IMR-90 (cell line): ENCODE data around the gene ZNF592. TPM values are rescaled to one million over a fixed set of nuclear protein-coding genes. Genes with fewer than 3 reads are reported as not detected.

Source experiments
- ATAC-seq: fragments of 200-7000 bp; cut with Tn5 transposase; 2 replicates; pipeline ENCODE4 v1.9.1; 2020; ENCODE audit warnings: low read depth, mild to moderate bottlenecking, moderate library complexity
- BruUV-seq: library from RNA; stranded (reverse); fragments of 400-500 nt; replicated peaks from 2 replicates; lab custom pipeline; 2021; lab: Mats Ljungman, UMichigan
- CTCF ChIA-PET: fragments of 300-600 bp; formaldehyde crosslinking; extraction: SDS; loops from one replicate; lab custom pipeline; 2021; ENCODE audit warnings: antibody characterized with exemption; lab: Yijun Ruan, JAX
- POLR2A ChIA-PET: fragments of 300-600 bp; sonication (Branson Sonifier 250); formaldehyde crosslinking; loops from one replicate; lab custom pipeline; 2022; ENCODE audit warnings: antibody characterized with exemption; ENCODE audit not compliant: unreplicated experiment; lab: Charles Lee
- DNase-seq: peaks from one replicate; pipeline ENCODE4 v3.0.0; 2013
- H2AFZ ChIP-seq: replicated peaks from 2 replicates; pipeline ENCODE3; 2013; ENCODE audit warnings: low read length, mild to moderate bottlenecking; ENCODE audit not compliant: poor library complexity
- H2AK5ac ChIP-seq: 2 replicates; pipeline ENCODE4 v1.6.1; 2013; ENCODE audit warnings: low read depth, low read length, inconsistent platforms
- H2AK9ac ChIP-seq: replicated peaks from 2 replicates; pipeline ENCODE3; 2013; ENCODE audit warnings: mild to moderate bottlenecking, low read depth, low read length, moderate library complexity; ENCODE audit not compliant: poor library complexity
- H2BK120ac ChIP-seq: 2 replicates; pipeline ENCODE4 v1.6.1; 2013; ENCODE audit warnings: low read depth, low read length, inconsistent platforms
- H2BK15ac ChIP-seq: 3 replicates; pipeline ENCODE4 v1.6.1; 2013; ENCODE audit warnings: low read depth, low read length, inconsistent platforms
- H2BK20ac ChIP-seq: 2 replicates; pipeline ENCODE4 v1.6.1; 2013; ENCODE audit warnings: low read depth, mild to moderate bottlenecking, inconsistent platforms, low read length, moderate library complexity
- H2BK5ac ChIP-seq: 2 replicates; pipeline ENCODE4 v1.6.1; 2013; ENCODE audit warnings: mild to moderate bottlenecking, low read depth, low read length, inconsistent platforms; ENCODE audit not compliant: poor library complexity, severe bottlenecking
- H3K14ac ChIP-seq: replicated peaks from 2 replicates; pipeline ENCODE4 v1.6.1; 2013; ENCODE audit warnings: low read depth, low read length, inconsistent platforms
- H3K18ac ChIP-seq: 2 replicates; pipeline ENCODE4 v1.6.1; 2013; ENCODE audit warnings: low read depth, low read length, control low read depth
- H3K23ac ChIP-seq: 2 replicates; pipeline ENCODE4 v1.6.1; 2013; ENCODE audit warnings: low read depth, low read length, inconsistent platforms
- H3K27ac ChIP-seq: 2 replicates; pipeline ENCODE4 v1.5.1; 2013; ENCODE audit warnings: mild to moderate bottlenecking, control low read depth, low read length; ENCODE audit not compliant: insufficient read depth
- H3K27me3 ChIP-seq: 2 replicates; pipeline ENCODE4 v1.6.1; 2013; ENCODE audit warnings: low read length; ENCODE audit not compliant: control insufficient read depth, insufficient read depth
- H3K36me3 ChIP-seq: 2 replicates; pipeline ENCODE4 v1.6.1; 2013; ENCODE audit warnings: low read length, mixed read lengths; ENCODE audit not compliant: control insufficient read depth, insufficient read depth
- H3K4ac ChIP-seq: 2 replicates; pipeline ENCODE4 v1.6.1; 2013; ENCODE audit warnings: low read depth, low read length, inconsistent platforms
- H3K4me1 ChIP-seq: 2 replicates; pipeline ENCODE4 v1.6.1; 2013; ENCODE audit warnings: low read length, mixed read lengths; ENCODE audit not compliant: control insufficient read depth, insufficient read depth
- H3K4me2 ChIP-seq: 2 replicates; pipeline ENCODE4 v1.6.1; 2013; ENCODE audit warnings: low read depth, mild to moderate bottlenecking, control low read depth, low read length, moderate library complexity
- H3K4me3 ChIP-seq: 2 replicates; pipeline ENCODE4 v1.5.1; 2013; ENCODE audit warnings: low read depth, mild to moderate bottlenecking, control low read depth, low read length, moderate library complexity; ENCODE audit not compliant: insufficient read depth
- H3K56ac ChIP-seq: 2 replicates; pipeline ENCODE4 v1.6.1; 2013; ENCODE audit warnings: low read length, inconsistent platforms; ENCODE audit not compliant: insufficient read depth; ENCODE audit errors: extremely low read depth
- H3K79me1 ChIP-seq, 2 experiments: 2 replicates each; pipeline ENCODE4 v1.6.1; 2013; ENCODE audit warnings: low read length in 2 of 2, inconsistent platforms in 1 of 2, low read depth in 1 of 2
- H3K9ac ChIP-seq: 2 replicates; pipeline ENCODE4 v1.6.1; 2013; ENCODE audit warnings: low read depth, low read length, control low read depth
- H3K9me1 ChIP-seq: 2 replicates; pipeline ENCODE4 v1.6.1; 2013; ENCODE audit warnings: low read length, inconsistent platforms; ENCODE audit not compliant: insufficient read depth
- H3K9me3 ChIP-seq: 2 replicates; pipeline ENCODE4 v1.6.1; 2013; ENCODE audit warnings: low read length; ENCODE audit not compliant: control insufficient read depth, insufficient read depth
- H4K20me1 ChIP-seq: 2 replicates; pipeline ENCODE4 v1.6.1; 2013; ENCODE audit warnings: low read length, inconsistent platforms; ENCODE audit not compliant: insufficient read depth
- H4K5ac ChIP-seq: 2 replicates; pipeline ENCODE4 v1.6.1; 2013; ENCODE audit warnings: mild to moderate bottlenecking, low read depth, low read length, control low read depth
- H4K8ac ChIP-seq, 2 experiments: 2 replicates each; pipeline ENCODE4 v1.6.1; 2013; ENCODE audit warnings: low read depth in 2 of 2, low read length in 2 of 2, control low read depth in 1 of 2, inconsistent platforms in 1 of 2
- H4K91ac ChIP-seq: 2 replicates; pipeline ENCODE4 v1.6.1; 2013; ENCODE audit warnings: low read depth, low read length, inconsistent platforms; ENCODE audit not compliant: insufficient read depth
- BHLHE40 ChIP-seq: fragments of 150-350 bp; IDR thresholded peaks from 2 replicates; pipeline ENCODE4 v1.6.1; 2016; ENCODE audit warnings: mild to moderate bottlenecking, low read depth, low read length
- CEBPB ChIP-seq: IDR thresholded peaks from 2 replicates; pipeline ENCODE4 v1.6.1; 2012; ENCODE audit warnings: low read depth, low read length, improper control_type of control experiment
- CHD1 ChIP-seq: IDR thresholded peaks from 2 replicates; pipeline ENCODE4 v1.6.1; 2012; ENCODE audit warnings: low read depth, low read length, improper control_type of control experiment
- FOS ChIP-seq: fragments of 150-350 bp; IDR thresholded peaks from 2 replicates; pipeline ENCODE4 v1.6.1; 2016; ENCODE audit warnings: low read depth, low read length
- MAFK ChIP-seq: IDR thresholded peaks from 2 replicates; pipeline ENCODE4 v1.6.1; 2012; ENCODE audit warnings: low read depth, low read length, improper control_type of control experiment
- MAZ ChIP-seq: IDR thresholded peaks from 2 replicates; pipeline ENCODE4 v1.6.1; 2012; ENCODE audit warnings: low read depth, mild to moderate bottlenecking, low read length, improper control_type of control experiment, moderate library complexity, borderline replicate concordance
- MXI1 ChIP-seq: IDR thresholded peaks from 2 replicates; pipeline ENCODE4 v1.6.1; 2012; ENCODE audit warnings: low read depth, mild to moderate bottlenecking, low read length, moderate library complexity, borderline replicate concordance
- NFE2L2 ChIP-seq: fragments of 150-350 bp; IDR thresholded peaks from 2 replicates; pipeline ENCODE4 v1.6.1; 2016; ENCODE audit warnings: low read depth, mild to moderate bottlenecking, low read length
- RAD21 ChIP-seq: IDR thresholded peaks from 2 replicates; pipeline ENCODE4 v1.6.1; 2012; ENCODE audit warnings: low read length, improper control_type of control experiment
- RCOR1 ChIP-seq: IDR thresholded peaks from 2 replicates; pipeline ENCODE4 v1.6.1; 2012; ENCODE audit warnings: mild to moderate bottlenecking, low read length, improper control_type of control experiment; ENCODE audit not compliant: insufficient replicate concordance
- RFX5 ChIP-seq: IDR thresholded peaks from 2 replicates; pipeline ENCODE4 v1.8.0; 2012; ENCODE audit warnings: low read depth, mild to moderate bottlenecking, low read length, moderate library complexity
- SMC3 ChIP-seq: fragments of 150-350 bp; IDR thresholded peaks from 2 replicates; pipeline ENCODE4 v1.6.1; 2016; ENCODE audit warnings: low read depth, mild to moderate bottlenecking, antibody characterized with exemption, low read length, moderate library complexity
- WGBS, 2 experiments: methylation state at CpG; one replicate each; pipeline versions ENCODE4 v1.1.5 to v1.1.7; 2013; ENCODE audit warnings: missing lambda C conversion rate in 2 of 2; ENCODE audit not compliant: insufficient read length in 1 of 2; ENCODE audit errors: extremely low coverage in 2 of 2; 5-methylcytosine and 5-hydroxymethylcytosine counted together
- dilution Hi-C: fragments of 300-500 bp; cut with HindIII; formaldehyde crosslinking; loops from one replicate; pipeline ENCODE4 v1.14.3; 2018; ENCODE audit warnings: low sequenced_read_pairs; ENCODE audit not compliant: unreplicated experiment
- in situ Hi-C: fragments of 300-500 bp; cut with MboI; formaldehyde crosslinking; loops from 3 replicates; pipeline ENCODE4 v1.14.3; 2019; ENCODE audit warnings: low sequenced_read_pairs, inconsistent platforms, mixed read lengths
- intact Hi-C: fragments of 100-400 bp; cut with micrococcal nuclease; formaldehyde crosslinking; loops from 2 replicates; pipeline ENCODE4 v1.10.0; 2022
- polyA plus RNA-seq, 3 experiments: library from polyadenylated mRNA; depleted of rRNA; stranded (reverse); fragments of >200 nt; gene quantifications; 2 replicates each; pipeline ENCODE4 v1.2.3, GENCODE V29; 2012; ENCODE audit warnings: low replicate concordance in 1 of 3
- total RNA-seq: library from RNA; depleted of rRNA; stranded (reverse); fragments of >200 nt; gene quantifications from 2 replicates; pipeline ENCODE4 v1.2.3, GENCODE V29; 2012
- TF ChIP-seq, protein P1 (sequence below): conservative IDR thresholded peaks from 2 replicates; pipeline ENCODE4 v1.5.1; 2012; ENCODE audit warnings: mild to moderate bottlenecking, low read depth, low read length, improper control_type of control experiment
- TF ChIP-seq, protein P2 (sequence below): fragments of 150-350 bp; IDR thresholded peaks from 2 replicates; pipeline ENCODE4 v1.6.1; 2016; ENCODE audit warnings: low read depth, mild to moderate bottlenecking, low read length, moderate library complexity, borderline replicate concordance

Gene ZNF592
- total and polyA plus RNA-seq, 2 of the 4 experiments (the other 2 are of a cell fraction) = 4.3 to 10.2 TPM

DNA sequence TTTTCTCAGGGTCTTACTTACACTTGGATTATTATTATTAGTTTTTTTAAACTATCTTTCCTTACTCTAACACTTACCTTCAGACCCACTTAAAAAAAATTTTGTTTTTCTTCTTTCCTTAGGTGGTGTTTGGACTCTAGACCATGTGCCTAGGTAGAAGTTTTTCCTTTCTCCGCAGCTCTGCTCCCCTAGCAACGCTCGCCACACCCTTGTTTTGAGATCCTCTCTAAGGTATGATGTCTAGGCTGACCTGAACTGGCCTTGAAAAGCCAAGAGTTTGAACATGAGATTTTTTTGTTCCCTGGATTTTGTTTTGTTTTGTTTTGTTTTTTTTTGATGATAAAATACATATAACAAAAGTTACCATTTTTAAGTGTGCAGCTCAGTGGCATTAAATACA is 16.2 kb downstream of the ZNF592 start:
- H2AK5ac ChIP-seq = no peak overlapping the region
- H3K4me1 ChIP-seq = peaks cover 7% of the 10 kb centered on the region
- no peak overlapping the region for H2BK15ac ChIP-seq
- no peak overlapping the region for H3K23ac ChIP-seq
- H3K27me3 ChIP-seq = no peaks in the 10 kb centered on the region
- H4K5ac ChIP-seq = no peak overlapping the region
- no peak overlapping the region for H4K8ac ChIP-seq
- no peak overlapping the region for H2BK5ac ChIP-seq
- no TSS peak for BruUV-seq
- no peak overlapping the region for H4K91ac ChIP-seq
- no peak for TF ChIP-seq MAZ
- TF ChIP-seq RAD21 = no peak
- no peak for TF ChIP-seq CEBPB
- TF ChIP-seq FOS = no peak
- no peak for TF ChIP-seq RCOR1
- TF ChIP-seq BHLHE40 = no peak
- no peak for TF ChIP-seq RFX5
- TF ChIP-seq MAFK = no peak
- TF ChIP-seq, protein P1, sequence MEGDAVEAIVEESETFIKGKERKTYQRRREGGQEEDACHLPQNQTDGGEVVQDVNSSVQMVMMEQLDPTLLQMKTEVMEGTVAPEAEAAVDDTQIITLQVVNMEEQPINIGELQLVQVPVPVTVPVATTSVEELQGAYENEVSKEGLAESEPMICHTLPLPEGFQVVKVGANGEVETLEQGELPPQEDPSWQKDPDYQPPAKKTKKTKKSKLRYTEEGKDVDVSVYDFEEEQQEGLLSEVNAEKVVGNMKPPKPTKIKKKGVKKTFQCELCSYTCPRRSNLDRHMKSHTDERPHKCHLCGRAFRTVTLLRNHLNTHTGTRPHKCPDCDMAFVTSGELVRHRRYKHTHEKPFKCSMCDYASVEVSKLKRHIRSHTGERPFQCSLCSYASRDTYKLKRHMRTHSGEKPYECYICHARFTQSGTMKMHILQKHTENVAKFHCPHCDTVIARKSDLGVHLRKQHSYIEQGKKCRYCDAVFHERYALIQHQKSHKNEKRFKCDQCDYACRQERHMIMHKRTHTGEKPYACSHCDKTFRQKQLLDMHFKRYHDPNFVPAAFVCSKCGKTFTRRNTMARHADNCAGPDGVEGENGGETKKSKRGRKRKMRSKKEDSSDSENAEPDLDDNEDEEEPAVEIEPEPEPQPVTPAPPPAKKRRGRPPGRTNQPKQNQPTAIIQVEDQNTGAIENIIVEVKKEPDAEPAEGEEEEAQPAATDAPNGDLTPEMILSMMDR = no peak
- TF ChIP-seq CHD1 = no peak
- TF ChIP-seq NFE2L2 = no peak
- TF ChIP-seq, protein P2, sequence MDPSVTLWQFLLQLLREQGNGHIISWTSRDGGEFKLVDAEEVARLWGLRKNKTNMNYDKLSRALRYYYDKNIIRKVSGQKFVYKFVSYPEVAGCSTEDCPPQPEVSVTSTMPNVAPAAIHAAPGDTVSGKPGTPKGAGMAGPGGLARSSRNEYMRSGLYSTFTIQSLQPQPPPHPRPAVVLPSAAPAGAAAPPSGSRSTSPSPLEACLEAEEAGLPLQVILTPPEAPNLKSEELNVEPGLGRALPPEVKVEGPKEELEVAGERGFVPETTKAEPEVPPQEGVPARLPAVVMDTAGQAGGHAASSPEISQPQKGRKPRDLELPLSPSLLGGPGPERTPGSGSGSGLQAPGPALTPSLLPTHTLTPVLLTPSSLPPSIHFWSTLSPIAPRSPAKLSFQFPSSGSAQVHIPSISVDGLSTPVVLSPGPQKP = no peak
- no peak for TF ChIP-seq MXI1
- TF ChIP-seq SMC3 = no peak
- H3K4ac ChIP-seq = no peak overlapping the region
- no peak for ATAC-seq
- peaks cover 18% of the 10 kb centered on the region for H3K9me1 ChIP-seq
- peaks cover 20% of the 10 kb centered on the region for H3K36me3 ChIP-seq
- H3K56ac ChIP-seq = no peak overlapping the region
- H3K4me3 ChIP-seq = no peak overlapping the region
- WGBS, 2 experiments = no CpG with 5 or more reads among the region's 3 CpGs
- no peak overlapping the region for H2BK20ac ChIP-seq
- ChIA-PET CTCF (no interaction called here), POLR2A (no interaction called here)
- intact Hi-C loops = no loop called here
- peaks cover 62% of the 10 kb centered on the region for H4K20me1 ChIP-seq
- in situ Hi-C loops = no loop called here
- no peak overlapping the region for H2AK9ac ChIP-seq
- H3K18ac ChIP-seq = no peak overlapping the region
- H3K9ac ChIP-seq = no peak overlapping the region
- H3K79me1 ChIP-seq = peaks cover 43 to 73% of the 10 kb centered on the region in 2 experiments
- no peak overlapping the region for H2BK120ac ChIP-seq
- no peak for DNase-seq
- no peak overlapping the region for H3K14ac ChIP-seq
- no peak overlapping the region for H2AFZ ChIP-seq
- H3K4me2 ChIP-seq = no peak overlapping the region
- H3K9me3 ChIP-seq = no peaks in the 10 kb centered on the region
- dilution Hi-C loops = no loop called here
- no peak overlapping the region for H3K27ac ChIP-seq
